B cell (primary cell): ENCODE data around the gene NAA10.

Experiments used
- CTCF ChIP-seq: fragments of 200-600 bp; IDR thresholded peaks from one replicate; pipeline ENCODE4 v1.8.0; 2022; ENCODE audit warnings: antibody characterized with exemption, mild to moderate bottlenecking
- EZH2 ChIP-seq: IDR thresholded peaks from 2 replicates; pipeline ENCODE4 v1.6.1; 2012; ENCODE audit warnings: borderline replicate concordance, low read depth, mild to moderate bottlenecking, moderate library complexity, low read length; ENCODE audit not compliant: insufficient read depth, poor library complexity, severe bottlenecking

- TF ChIP-seq CTCF (no peak), EZH2 (no peak)
Measured at GRCh38 chrX:153959649-153960048, 24.8 kb upstream of the NAA10 start.
